ENCODE results near the gene KCNIP3.

KCNIP3 gene

DNA sequence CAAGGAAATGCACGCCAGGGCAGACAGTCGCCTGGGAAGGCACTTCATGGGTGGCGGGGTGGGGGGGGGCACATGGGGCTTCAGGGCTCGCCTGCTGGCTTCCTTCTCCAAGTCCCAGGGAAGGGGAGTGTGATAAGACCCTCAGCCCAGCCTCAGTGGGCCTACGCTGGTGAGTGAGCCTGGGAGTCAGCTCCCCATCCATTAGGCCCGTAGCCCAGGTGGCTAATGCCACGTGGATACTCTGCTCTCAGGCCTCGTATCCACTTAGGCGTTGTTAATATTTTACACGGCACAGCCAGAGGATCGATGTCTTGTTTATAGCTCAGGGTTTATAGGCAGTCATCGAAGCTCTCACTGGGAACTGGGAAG lies 47.1 kb downstream of the KCNIP3 start:
- no peaks in the 10 kb centered on the region; the same call in 1 of the 2 replicates for H3K27me3 ChIP-seq (ENCODE audit: low read depth, low read length)

GRCh38 chr2:95344656-95345055 lies 47.5 kb downstream of the KCNIP3 start:
- no peak overlapping the region for H3K9ac ChIP-seq (ENCODE audit: low read length)
- no peaks in the 10 kb centered on the region; the same call in 1 of the 2 replicates for H3K27me3 ChIP-seq (ENCODE audit: low read depth, low read length)
- H3K4me2 ChIP-seq (ENCODE audit: low read length): no peak overlapping the region
- H4K20me1 ChIP-seq (ENCODE audit: insufficient read depth, low read length): no peaks in the 10 kb centered on the region
- no peak overlapping the region for H2AFZ ChIP-seq (ENCODE audit: low read depth, low read length)
- no peaks in the 10 kb centered on the region for H3K36me3 ChIP-seq (replicated peaks; ENCODE audit: low read depth, low read length)
- H3K4me1 ChIP-seq (ENCODE audit: low read length): no peaks in the 10 kb centered on the region
- no peaks in the 10 kb centered on the region for H3K79me2 ChIP-seq (ENCODE audit: low read length)
- H3K9me3 ChIP-seq (ENCODE audit: insufficient read depth, low read length): no peaks in the 10 kb centered on the region
- TF ChIP-seq CTCF (IDR thresholded peaks at IDR 0.05; ENCODE audit: low read depth, low read length) (no peak), EZH2phosphoT487 (IDR thresholded peaks at IDR 0.05; ENCODE audit: low read depth) (no peak)
- no peak overlapping the region for H3K4me3 ChIP-seq (ENCODE audit: low read length)
- no peak overlapping the region for H3K27ac ChIP-seq (ENCODE audit: low read length)

More for the DNA sequence above, 47.1 kb downstream of the KCNIP3 start:
- TF ChIP-seq EZH2phosphoT487 (IDR thresholded peaks at IDR 0.05; ENCODE audit: low read depth) (no peak), CTCF (IDR thresholded peaks at IDR 0.05; ENCODE audit: low read depth, low read length) (no peak)
- H3K27ac ChIP-seq (ENCODE audit: low read length): no peak overlapping the region
- H3K9ac ChIP-seq (ENCODE audit: low read length): no peak overlapping the region
- H3K79me2 ChIP-seq (ENCODE audit: low read length): no peaks in the 10 kb centered on the region
- H4K20me1 ChIP-seq (ENCODE audit: insufficient read depth, low read length): no peaks in the 10 kb centered on the region
- no peak overlapping the region for H2AFZ ChIP-seq (ENCODE audit: low read depth, low read length)
- no peaks in the 10 kb centered on the region for H3K9me3 ChIP-seq (ENCODE audit: insufficient read depth, low read length)
- no peaks in the 10 kb centered on the region for H3K36me3 ChIP-seq (replicated peaks; ENCODE audit: low read depth, low read length)
- H3K4me1 ChIP-seq (ENCODE audit: low read length): no peaks in the 10 kb centered on the region
- H3K4me3 ChIP-seq (ENCODE audit: low read length): no peak overlapping the region
- H3K4me2 ChIP-seq (ENCODE audit: low read length): no peak overlapping the region

DNA sequence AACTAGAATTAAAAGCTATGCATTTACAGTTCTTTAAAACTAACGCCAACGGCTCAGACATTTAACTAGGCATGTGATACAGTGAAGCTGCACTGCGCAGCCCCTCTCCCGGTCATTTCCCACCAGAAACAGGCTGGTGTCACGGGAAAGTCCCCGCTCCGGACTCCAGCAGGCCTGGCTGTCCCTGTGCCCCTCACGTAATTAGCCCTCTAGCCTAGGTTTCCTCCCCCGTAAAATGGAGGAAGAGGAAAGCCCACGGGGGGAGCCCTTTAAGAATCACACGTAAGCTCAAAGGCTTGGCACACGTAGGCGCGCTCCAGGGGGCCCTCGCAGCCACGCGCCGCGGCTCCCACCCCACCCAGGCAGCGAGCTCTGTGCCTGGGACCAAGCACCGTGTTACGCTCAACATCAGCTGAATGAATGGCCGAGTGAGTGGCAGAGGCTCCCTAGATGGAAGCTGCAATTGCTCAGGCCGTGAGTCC lies 48.0 kb downstream of the KCNIP3 start:
- no peaks in the 10 kb centered on the region for H3K36me3 ChIP-seq (replicated peaks; ENCODE audit: low read depth, low read length)
- H4K20me1 ChIP-seq (ENCODE audit: insufficient read depth, low read length): no peaks in the 10 kb centered on the region
- H3K4me2 ChIP-seq (ENCODE audit: low read length): peak overlapping the region; percentile 62
- H3K79me2 ChIP-seq (ENCODE audit: low read length): no peaks in the 10 kb centered on the region
- no peaks in the 10 kb centered on the region for H3K9me3 ChIP-seq (ENCODE audit: insufficient read depth, low read length)
- no peak overlapping the region for H3K9ac ChIP-seq (ENCODE audit: low read length)
- no peaks in the 10 kb centered on the region; the same call in 1 of the 2 replicates for H3K27me3 ChIP-seq (ENCODE audit: low read depth, low read length)
- no peak overlapping the region; the same call in 1 of the 2 replicates for H2AFZ ChIP-seq (ENCODE audit: low read depth, low read length)
- H3K4me3 ChIP-seq (ENCODE audit: low read length): peak overlapping the region; percentile 66
- no peaks in the 10 kb centered on the region for H3K4me1 ChIP-seq (ENCODE audit: low read length)
- no peak overlapping the region for H3K27ac ChIP-seq (ENCODE audit: low read length)
- TF ChIP-seq EZH2phosphoT487 (IDR thresholded peaks at IDR 0.05; ENCODE audit: low read depth) (no peak), CTCF (IDR thresholded peaks at IDR 0.05; ENCODE audit: low read depth, low read length) (no peak)

- H3K4me2 ChIP-seq (ENCODE audit: low read length): peak overlapping the region; percentile 62
- H3K4me1 ChIP-seq (ENCODE audit: low read length): no peaks in the 10 kb centered on the region
- TF ChIP-seq CTCF (IDR thresholded peaks at IDR 0.05; ENCODE audit: low read depth, low read length) (peak; percentile 43), EZH2phosphoT487 (IDR thresholded peaks at IDR 0.05; ENCODE audit: low read depth) (no peak)
- no peaks in the 10 kb centered on the region for H3K36me3 ChIP-seq (replicated peaks; ENCODE audit: low read depth, low read length)
- no peaks in the 10 kb centered on the region for H3K79me2 ChIP-seq (ENCODE audit: low read length)
- H3K4me3 ChIP-seq (ENCODE audit: low read length): peak overlapping the region; percentile 66
- no peaks in the 10 kb centered on the region; the same call in 1 of the 2 replicates for H3K27me3 ChIP-seq (ENCODE audit: low read depth, low read length)
- no peak overlapping the region for H3K27ac ChIP-seq (ENCODE audit: low read length)
- no peaks in the 10 kb centered on the region for H4K20me1 ChIP-seq (ENCODE audit: insufficient read depth, low read length)
- H2AFZ ChIP-seq (ENCODE audit: low read depth, low read length): peak overlapping the region; percentile 71; the same call in 1 of the 2 replicates
- H3K9ac ChIP-seq (ENCODE audit: low read length): no peak overlapping the region
- no peaks in the 10 kb centered on the region for H3K9me3 ChIP-seq (ENCODE audit: insufficient read depth, low read length)
Measured at GRCh38 chr2:95345563-95346230, 48.5 kb downstream of the KCNIP3 start.
